Nephron progenitor cell (in vitro differentiated cells): ENCODE data around the gene LAMA4.
"Not testable (repeated sequence)": the region's sequence is repeated elsewhere in the genome, so short reads cannot be mapped to it uniquely, and the experiment has no call there.

ENCODE experiments used
- DNase-seq: peaks from one replicate; pipeline ENCODE4 v3.0.0; 2021
- H3K27ac Mint-ChIP-seq: 2 replicates; pipeline ENCODE4 v1.8.0; 2021; ENCODE audit warnings: mild to moderate bottlenecking, moderate library complexity, mixed read lengths
- H3K27me3 Mint-ChIP-seq: 2 replicates; pipeline ENCODE4 v1.8.0; 2021; ENCODE audit warnings: mild to moderate bottlenecking, low read depth, mixed read lengths; ENCODE audit not compliant: poor library complexity
- H3K36me3 Mint-ChIP-seq: 2 replicates; pipeline ENCODE4 v1.8.0; 2021; ENCODE audit warnings: low read depth, mixed read lengths
- H3K4me1 Mint-ChIP-seq: 2 replicates; pipeline ENCODE4 v1.8.0; 2021; ENCODE audit warnings: mixed read lengths
- H3K4me3 Mint-ChIP-seq: 2 replicates; pipeline ENCODE4 v1.8.0; 2021; ENCODE audit warnings: mild to moderate bottlenecking, moderate library complexity, mixed read lengths
- H3K9me3 Mint-ChIP-seq: 2 replicates; pipeline ENCODE4 v1.8.0; 2021; ENCODE audit warnings: mild to moderate bottlenecking, moderate library complexity, mixed read lengths
- CTCF ChIP-seq: fragments of 200-600 bp; sonication (generic); IDR thresholded peaks from 2 replicates; pipeline ENCODE4 v1.5.0; 2021; ENCODE audit warnings: antibody characterized with exemption

Gene LAMA4

GRCh38 chr6:112113431-112113830 lies 140.9 kb downstream of the LAMA4 start:
- Mint-ChIP-seq H3K9me3 (no peaks in the 10 kb centered on the region), H3K36me3 (peaks cover 9% of the 10 kb centered on the region), H3K27ac (no peak overlapping the region), H3K27me3 (peaks cover 14% of the 10 kb centered on the region), H3K4me1 (peaks cover 26% of the 10 kb centered on the region), H3K4me3 (no peak overlapping the region)
- TF ChIP-seq CTCF, result no peak
- no peak for DNase-seq

- no peak for TF ChIP-seq CTCF
- peaks cover 26% of the 10 kb centered on the region for H3K4me1 Mint-ChIP-seq
- H3K27ac Mint-ChIP-seq, result peak overlapping the region; percentile 4
- peaks cover 17% of the 10 kb centered on the region for H3K9me3 Mint-ChIP-seq
- peaks cover 16% of the 10 kb centered on the region for H3K36me3 Mint-ChIP-seq
- DNase-seq, result peak; percentile 30
- H3K27me3 Mint-ChIP-seq, result peaks cover 19% of the 10 kb centered on the region
- H3K4me3 Mint-ChIP-seq, result no peak overlapping the region
Measured at GRCh38 chr6:112109262-112109661, 145.1 kb downstream of the LAMA4 start.

GRCh38 chr6:112106562-112106961 lies 147.8 kb downstream of the LAMA4 start:
- peaks cover 13% of the 10 kb centered on the region for H3K4me1 Mint-ChIP-seq
- DNase-seq, result no peak
- H3K4me3 Mint-ChIP-seq, result no peak overlapping the region
- H3K36me3 Mint-ChIP-seq, result peaks cover 31% of the 10 kb centered on the region
- peaks cover 17% of the 10 kb centered on the region for H3K9me3 Mint-ChIP-seq
- no peak overlapping the region for H3K27ac Mint-ChIP-seq
- H3K27me3 Mint-ChIP-seq, result peaks cover 9% of the 10 kb centered on the region
- TF ChIP-seq CTCF, result no peak

- DNase-seq, H3K27me3 Mint-ChIP-seq, H3K4me3 Mint-ChIP-seq, H3K27ac Mint-ChIP-seq: not testable (repeated sequence)
- Mint-ChIP-seq H3K9me3 (peaks cover 17% of the 10 kb centered on the region), H3K36me3 (peaks cover 37% of the 10 kb centered on the region), H3K4me1 (peaks cover 12% of the 10 kb centered on the region)
Measured at GRCh38 chr6:112106026-112106425, 148.3 kb downstream of the LAMA4 start.

- no peak for DNase-seq
- Mint-ChIP-seq H3K27ac (no peak overlapping the region), H3K4me3 (no peak overlapping the region), H3K27me3 (peaks cover 4% of the 10 kb centered on the region), H3K36me3 (peaks cover 46% of the 10 kb centered on the region), H3K4me1 (no peaks in the 10 kb centered on the region), H3K9me3 (peaks cover 10% of the 10 kb centered on the region)
- no peak for TF ChIP-seq CTCF
Measured at GRCh38 chr6:112100561-112100960, 153.8 kb downstream of the LAMA4 start.

GRCh38 chr6:112096901-112097300 lies 157.5 kb downstream of the LAMA4 start:
- Mint-ChIP-seq H3K9me3 (no peaks in the 10 kb centered on the region), H3K4me3 (no peak overlapping the region), H3K36me3 (peaks cover 24% of the 10 kb centered on the region), H3K4me1 (no peaks in the 10 kb centered on the region), H3K27ac (no peak overlapping the region), H3K27me3 (no peaks in the 10 kb centered on the region)
- TF ChIP-seq CTCF, result no peak
- no peak for DNase-seq
